Measurements from ENCODE around the gene HEPHL1. TPM values are rescaled to one million over a fixed set of nuclear protein-coding genes. Genes with fewer than 3 reads are reported as not detected.

The HEPHL1 gene
- polyA plus RNA-seq, 3 donors = not detected

DNA sequence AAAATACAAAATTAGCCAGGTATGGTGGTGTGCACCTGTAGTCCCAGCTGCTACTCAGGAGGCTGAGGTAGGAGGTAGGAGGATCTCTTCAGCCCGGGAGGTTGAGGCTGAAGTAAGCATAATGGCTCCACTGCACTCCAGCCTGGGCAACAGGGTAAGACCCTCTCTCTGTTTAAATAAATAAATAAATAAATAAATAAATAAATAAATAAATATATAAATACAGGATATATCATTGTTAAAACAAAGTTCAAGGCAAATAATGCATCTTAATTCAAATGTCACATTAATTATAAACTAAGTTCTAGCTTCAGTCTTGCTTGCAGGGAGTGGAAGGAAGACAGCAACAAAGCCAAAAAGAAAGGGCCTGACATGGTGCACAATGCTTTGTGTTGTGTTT lies 63.0 kb downstream of the HEPHL1 start:
- Histone ChIP-seq H3K27me3 (ENCODE audit: control insufficient read depth in 2 of 2, insufficient read depth in 2 of 2, low read length in 2 of 2) (no peaks in the 10 kb centered on the region), H3K36me3 (replicated peaks in 1 of 2; ENCODE audit: control insufficient read depth in 1 of 2, insufficient read depth in 2 of 2, low read length in 2 of 2) (no peaks in the 10 kb centered on the region), H3K79me2 (ENCODE audit: insufficient read depth, low read length) (no peaks in the 10 kb centered on the region), H3K4me2 (replicated peaks; ENCODE audit: extremely low read depth, low read length, poor library complexity, severe bottlenecking) (no peak overlapping the region), H3K4me1 (ENCODE audit: control insufficient read depth in 1 of 2, insufficient read depth in 2 of 2, low read length in 2 of 2) (no peaks in the 10 kb centered on the region), H4K20me1 (ENCODE audit: insufficient read depth, low read length) (no peaks in the 10 kb centered on the region), H3K27ac (ENCODE audit: low read depth in 1 of 2, low read length in 2 of 2) (no peak overlapping the region), H3K4me3 (replicated peaks in 1 of 3; ENCODE audit: low read depth in 2 of 3, low read length in 3 of 3) (no peak overlapping the region), H3K9ac (ENCODE audit: insufficient read depth, low read length, poor library complexity, severe bottlenecking) (no peak overlapping the region), H3K9me3 (replicated peaks in 1 of 2; ENCODE audit: control insufficient read depth in 1 of 2, insufficient read depth in 1 of 2, low read length in 2 of 2) (peaks cover 0 to 4% of the 10 kb centered on the region in 2 donors), H2AFZ (ENCODE audit: insufficient read depth, low read depth, low read length, poor library complexity, severe bottlenecking) (no peak overlapping the region)
- no peak overlapping the region for H3K27ac Mint-ChIP-seq
- H3K36me3 Mint-ChIP-seq = no peaks in the 10 kb centered on the region
- no peaks in the 10 kb centered on the region for H3K4me1 Mint-ChIP-seq
- DNase-seq = no peak
- TF ChIP-seq, protein P1, sequence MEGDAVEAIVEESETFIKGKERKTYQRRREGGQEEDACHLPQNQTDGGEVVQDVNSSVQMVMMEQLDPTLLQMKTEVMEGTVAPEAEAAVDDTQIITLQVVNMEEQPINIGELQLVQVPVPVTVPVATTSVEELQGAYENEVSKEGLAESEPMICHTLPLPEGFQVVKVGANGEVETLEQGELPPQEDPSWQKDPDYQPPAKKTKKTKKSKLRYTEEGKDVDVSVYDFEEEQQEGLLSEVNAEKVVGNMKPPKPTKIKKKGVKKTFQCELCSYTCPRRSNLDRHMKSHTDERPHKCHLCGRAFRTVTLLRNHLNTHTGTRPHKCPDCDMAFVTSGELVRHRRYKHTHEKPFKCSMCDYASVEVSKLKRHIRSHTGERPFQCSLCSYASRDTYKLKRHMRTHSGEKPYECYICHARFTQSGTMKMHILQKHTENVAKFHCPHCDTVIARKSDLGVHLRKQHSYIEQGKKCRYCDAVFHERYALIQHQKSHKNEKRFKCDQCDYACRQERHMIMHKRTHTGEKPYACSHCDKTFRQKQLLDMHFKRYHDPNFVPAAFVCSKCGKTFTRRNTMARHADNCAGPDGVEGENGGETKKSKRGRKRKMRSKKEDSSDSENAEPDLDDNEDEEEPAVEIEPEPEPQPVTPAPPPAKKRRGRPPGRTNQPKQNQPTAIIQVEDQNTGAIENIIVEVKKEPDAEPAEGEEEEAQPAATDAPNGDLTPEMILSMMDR (IDR thresholded peaks at IDR 0.05) = no peak
- H3K4me3 Mint-ChIP-seq = no peak overlapping the region
- WGBS (ENCODE audit: insufficient coverage) = no CpG with 5 or more reads among the region's 1 CpG
- H3K27me3 Mint-ChIP-seq (ENCODE audit: low read depth in 3 of 3) = peaks cover 0 to 10% (median 2%) of the 10 kb centered on the region in 3 donors
- H3K9me3 Mint-ChIP-seq = peaks cover 0 to 5% (median 2%) of the 10 kb centered on the region in 7 donors
- intact Hi-C loops (cut with micrococcal nuclease) = no loop called here

DNA sequence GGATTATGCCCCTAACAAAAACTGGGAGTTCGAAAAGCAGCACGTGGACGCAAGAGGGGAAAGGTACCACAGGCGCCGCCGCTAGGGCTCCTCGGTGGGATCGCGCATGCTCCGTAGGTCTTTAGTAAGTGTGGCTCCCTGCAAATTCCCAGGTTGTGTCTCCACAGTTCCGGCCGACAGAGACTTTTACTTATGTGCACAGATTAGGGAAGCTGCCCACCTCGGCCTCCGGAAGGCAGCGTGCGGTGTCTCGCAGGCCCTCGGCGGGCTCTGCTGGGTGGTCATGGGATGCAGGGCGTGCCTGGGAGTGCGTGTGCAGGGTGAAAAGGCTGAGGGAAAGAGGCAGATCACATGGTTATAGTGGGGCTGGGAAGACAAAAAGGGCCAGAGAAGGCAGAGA lies 67.8 kb downstream of the HEPHL1 start:
- no peak for DNase-seq
- intact Hi-C loops (cut with micrococcal nuclease) = no loop called here
- Histone ChIP-seq H3K9ac (ENCODE audit: insufficient read depth, low read length, poor library complexity, severe bottlenecking) (no peak overlapping the region), H3K4me3 (replicated peaks in 1 of 3; ENCODE audit: low read depth in 2 of 3, low read length in 3 of 3) (no peak overlapping the region), H3K27ac (ENCODE audit: low read depth in 1 of 2, low read length in 2 of 2) (no peak overlapping the region), H3K79me2 (ENCODE audit: insufficient read depth, low read length) (no peaks in the 10 kb centered on the region), H4K20me1 (ENCODE audit: insufficient read depth, low read length) (no peaks in the 10 kb centered on the region), H3K4me1 (ENCODE audit: control insufficient read depth in 1 of 2, insufficient read depth in 2 of 2, low read length in 2 of 2) (no peaks in the 10 kb centered on the region), H3K27me3 (ENCODE audit: control insufficient read depth in 2 of 2, insufficient read depth in 2 of 2, low read length in 2 of 2) (no peaks in the 10 kb centered on the region), H2AFZ (ENCODE audit: insufficient read depth, low read depth, low read length, poor library complexity, severe bottlenecking) (no peak overlapping the region), H3K9me3 (replicated peaks in 1 of 2; ENCODE audit: control insufficient read depth in 1 of 2, insufficient read depth in 1 of 2, low read length in 2 of 2) (peaks cover 0 to 4% of the 10 kb centered on the region in 2 donors), H3K36me3 (replicated peaks in 1 of 2; ENCODE audit: control insufficient read depth in 1 of 2, insufficient read depth in 2 of 2, low read length in 2 of 2) (no peaks in the 10 kb centered on the region), H3K4me2 (replicated peaks; ENCODE audit: extremely low read depth, low read length, poor library complexity, severe bottlenecking) (no peak overlapping the region)
- WGBS (ENCODE audit: insufficient coverage) = 96% methylated on average over 21 of the region's 21 CpGs
- TF ChIP-seq, protein P1 (IDR thresholded peaks at IDR 0.05) = no peak
- Mint-ChIP-seq H3K27me3 (ENCODE audit: low read depth in 3 of 3) (peaks cover 0 to 8% (median 5%) of the 10 kb centered on the region in 3 donors), H3K4me3 (no peak overlapping the region), H3K9me3 (peaks cover 0 to 3% (median 0%) of the 10 kb centered on the region in 7 donors), H3K4me1 (no peaks in the 10 kb centered on the region), H3K36me3 (no peaks in the 10 kb centered on the region), H3K27ac (no peak overlapping the region)

Data from CD14-positive monocyte (primary cell).